Epidermal melanocyte (primary cell): ENCODE measurements around the gene TMEM126A.
A peak's percentile ranks its signal among the peaks of the same experiment; 100 is the strongest.
"Not testable (repeated sequence)": the region's sequence is repeated elsewhere in the genome, so short reads cannot be mapped to it uniquely, and the experiment has no call there.

ENCODE experiments used
- DNase-seq: peaks from one replicate; pipeline ENCODE4 v3.0.0; 2011; ENCODE audit warnings: low spot score; ENCODE audit not compliant: insufficient read length

TMEM126A gene

DNA sequence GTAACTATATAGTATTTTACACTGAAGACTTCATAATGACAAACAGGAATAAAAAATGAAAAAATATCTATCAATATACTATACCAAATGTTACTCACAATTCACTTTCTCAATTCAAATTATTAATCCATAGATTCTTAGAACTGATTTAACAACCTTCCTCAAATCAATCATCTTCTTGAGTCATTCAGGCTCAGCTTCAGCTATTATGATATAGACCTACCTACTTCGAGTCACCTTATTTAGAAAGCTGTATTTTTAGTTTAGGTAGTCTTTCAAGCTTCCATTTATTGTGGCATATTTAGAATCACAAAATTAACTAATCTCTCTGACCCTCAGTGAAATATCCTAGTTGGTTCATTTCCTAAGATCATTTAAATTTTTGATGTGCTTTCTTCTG lies 9.0 kb downstream of the TMEM126A start:
- no peak for DNase-seq

DNA sequence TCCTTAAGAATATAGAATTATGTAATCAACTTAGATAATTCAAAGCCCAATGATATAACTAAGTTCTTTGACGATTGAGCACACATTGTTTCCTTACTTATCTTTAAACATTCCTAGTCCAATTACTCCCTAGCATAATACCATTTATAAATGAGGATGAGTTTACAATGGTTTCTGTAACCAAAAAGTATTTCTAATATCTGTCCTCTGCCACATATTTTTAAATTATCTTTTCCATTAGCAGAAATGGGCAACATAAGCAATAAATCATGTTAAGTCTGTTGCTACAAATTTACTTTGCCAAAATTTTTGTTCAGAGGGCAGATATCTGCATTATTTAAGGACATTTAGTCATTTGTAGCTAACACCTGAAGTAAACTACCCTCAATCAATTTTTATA lies 10.4 kb downstream of the TMEM126A start:
- DNase-seq: no peak

DNA sequence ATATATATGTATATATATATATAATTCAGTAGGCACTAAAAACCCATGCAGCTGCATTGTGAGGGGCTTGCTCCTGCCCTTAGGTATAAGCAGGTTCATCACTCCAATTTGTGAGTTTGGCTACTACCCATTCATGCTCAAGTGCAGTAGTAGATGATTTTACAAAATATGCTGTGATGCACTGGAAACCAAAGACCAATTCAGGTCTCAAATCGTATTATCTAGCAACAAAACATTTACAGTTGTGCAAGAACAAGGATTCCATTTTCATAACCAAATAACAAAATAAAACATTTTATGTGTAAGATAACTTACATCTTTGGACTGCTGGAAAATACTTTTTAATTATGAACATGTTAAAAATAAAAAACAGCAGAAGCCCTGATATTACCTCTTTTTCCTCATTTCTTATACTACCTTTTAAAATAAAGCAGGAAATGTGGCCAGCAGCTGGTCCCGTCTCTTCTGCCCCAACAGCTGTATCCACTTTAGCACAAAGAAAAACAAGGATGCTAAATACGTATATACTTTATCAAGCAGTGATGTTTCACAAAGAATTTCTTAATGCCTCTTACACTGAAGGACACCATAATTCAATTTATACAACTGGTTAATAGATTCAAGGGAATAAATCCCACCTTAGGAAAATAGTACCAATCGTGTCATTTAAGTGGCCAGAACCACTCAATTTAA lies 14.4 kb downstream of the TMEM126A start:
- DNase-seq: no peak

DNA sequence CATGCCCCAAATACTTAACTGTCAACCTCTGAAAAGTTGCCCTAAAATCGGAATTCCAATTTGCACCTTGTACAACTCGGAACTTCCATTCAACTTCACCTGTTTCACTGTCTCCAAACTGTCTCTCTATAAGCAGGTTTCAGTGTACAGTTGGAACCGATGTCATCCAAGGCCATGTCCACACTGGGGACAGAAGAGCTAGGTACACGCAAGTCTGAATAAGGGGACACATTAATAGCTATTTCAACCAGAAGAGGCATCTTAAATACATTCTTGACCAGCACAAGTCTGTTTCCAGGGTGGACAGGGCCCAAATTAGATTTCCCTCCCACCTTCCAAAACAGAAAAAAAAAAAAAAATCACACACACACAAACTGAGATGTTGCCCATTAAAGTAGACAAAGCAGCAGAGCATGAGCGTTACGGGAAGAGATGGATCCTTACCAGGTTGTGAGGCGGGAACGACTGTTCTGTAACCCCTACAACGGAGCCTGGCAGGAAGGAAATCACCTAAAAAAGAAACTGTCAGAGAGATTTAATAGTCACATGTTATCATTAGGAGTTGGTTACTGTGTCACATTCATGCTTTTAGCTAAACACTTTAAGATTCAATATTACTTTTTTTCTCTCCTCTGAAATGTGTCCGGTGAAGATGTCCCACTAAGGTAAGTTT lies 15.4 kb downstream of the TMEM126A start:
- no peak for DNase-seq

DNA sequence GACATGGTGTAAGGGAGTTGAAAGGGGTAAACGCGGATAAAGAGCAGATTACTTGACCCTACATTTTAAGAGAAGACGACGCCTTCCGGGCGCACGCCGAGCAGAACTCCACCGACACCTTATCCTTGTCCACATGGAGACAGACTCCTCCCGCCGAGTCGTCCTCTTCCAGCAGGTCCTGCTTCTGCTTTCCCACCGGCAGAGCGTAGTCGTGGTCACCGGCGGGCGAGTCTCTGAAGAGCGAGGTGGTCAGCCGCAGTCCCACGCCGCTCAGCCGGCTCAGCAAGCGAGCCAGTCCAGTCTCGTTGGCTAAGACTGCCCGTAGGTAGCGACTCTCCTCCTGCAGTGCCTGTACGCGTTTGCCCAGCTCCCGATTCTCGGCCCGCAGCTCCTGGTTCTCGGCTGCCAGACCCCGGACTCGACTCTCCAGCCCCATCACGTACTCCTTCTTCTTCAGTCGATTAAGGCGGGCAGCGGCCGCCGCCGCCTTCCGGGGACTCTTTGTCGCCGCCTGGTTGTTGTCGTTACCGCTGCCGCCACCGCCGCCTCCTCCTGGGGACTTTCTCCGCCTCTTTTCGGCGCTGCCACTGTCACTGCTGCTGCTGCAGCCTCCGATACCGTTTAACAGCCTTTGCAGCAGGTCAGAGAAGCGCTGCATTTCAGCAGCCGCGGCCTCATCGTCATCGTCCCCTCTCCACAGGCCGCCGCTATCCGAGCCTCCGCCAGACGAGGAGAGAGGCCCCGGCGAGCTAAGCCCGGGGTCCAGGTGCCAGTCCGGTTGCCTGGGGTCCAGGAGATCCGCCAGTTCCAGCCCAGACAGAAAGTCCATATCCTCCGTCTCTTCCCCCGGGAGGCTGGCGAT lies 16.2 kb downstream of the TMEM126A start:
- no peak for DNase-seq

DNA sequence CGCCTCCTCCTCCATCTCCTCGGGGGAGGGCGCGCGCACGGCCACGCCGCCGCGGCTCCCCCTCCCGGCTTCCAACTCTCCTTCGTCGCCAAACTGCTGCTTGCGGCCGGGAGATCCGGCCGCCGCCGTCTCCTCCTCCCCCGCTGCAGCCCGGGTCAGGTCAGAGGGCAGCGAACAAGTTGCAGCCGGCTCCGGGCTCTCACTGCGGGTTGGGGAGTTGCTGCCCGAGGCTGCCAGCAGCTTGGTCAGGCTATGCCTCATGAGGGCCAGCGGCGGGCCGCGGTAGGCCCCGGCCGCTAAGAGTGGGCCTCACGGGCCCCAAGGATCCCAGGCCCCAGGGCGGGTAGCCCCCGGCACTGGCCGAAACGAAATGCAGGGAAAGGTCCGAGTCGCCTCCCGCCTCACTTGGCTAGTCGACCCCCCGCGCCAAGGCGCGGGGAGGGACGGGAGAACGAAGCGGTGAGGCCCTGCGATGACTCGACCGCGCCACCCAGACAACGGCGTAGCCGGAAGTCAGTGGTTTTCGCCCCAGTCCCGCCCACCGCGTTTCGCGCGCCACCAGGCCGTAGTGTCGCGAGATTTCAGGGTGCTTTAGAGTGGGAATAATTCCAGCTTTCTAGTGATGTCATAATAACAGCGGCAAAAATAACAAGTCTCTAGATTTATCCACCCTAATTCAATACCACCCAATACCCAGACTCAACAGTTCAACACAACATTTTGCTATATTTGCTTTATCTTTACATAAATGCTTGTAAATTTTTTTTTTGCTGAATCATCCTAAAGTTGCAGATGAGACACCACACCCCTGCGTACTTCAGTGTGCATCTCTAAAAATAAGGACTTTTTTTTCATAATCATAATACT lies 17.1 kb downstream of the TMEM126A start, which contains the start of gene CREBZF:
CREBZF (minus strand) TSS at position 515 of the 867 bp plus-strand sequence; CDS start at position 261, 254 bp downstream.
- DNase-seq: peak; percentile 93

DNA sequence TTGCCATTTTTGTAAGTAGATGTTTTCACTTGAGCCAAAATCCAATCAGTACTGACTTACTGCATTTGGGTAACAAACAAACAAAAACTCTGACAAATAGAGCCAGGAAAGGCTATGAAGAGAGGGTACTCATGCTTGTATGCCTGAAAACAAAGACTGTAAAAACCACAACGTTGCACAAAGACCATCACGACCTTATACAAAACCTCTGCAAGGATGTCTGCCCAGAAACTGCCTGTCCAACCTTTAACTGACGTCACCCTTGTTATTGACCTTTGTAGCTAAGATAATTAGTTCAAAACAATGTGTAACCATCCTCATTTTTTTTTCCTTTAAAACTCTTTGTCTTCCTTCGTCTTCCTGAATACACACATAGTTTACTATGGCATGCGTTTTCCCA lies 18.0 kb downstream of the TMEM126A start:
- DNase-seq: no peak

GRCh38 chr11:85666687-85667086 lies 18.9 kb downstream of the TMEM126A start:
- DNase-seq: no peak

GRCh38 chr11:85668157-85668556 lies 20.4 kb downstream of the TMEM126A start:
- no peak for DNase-seq

DNA sequence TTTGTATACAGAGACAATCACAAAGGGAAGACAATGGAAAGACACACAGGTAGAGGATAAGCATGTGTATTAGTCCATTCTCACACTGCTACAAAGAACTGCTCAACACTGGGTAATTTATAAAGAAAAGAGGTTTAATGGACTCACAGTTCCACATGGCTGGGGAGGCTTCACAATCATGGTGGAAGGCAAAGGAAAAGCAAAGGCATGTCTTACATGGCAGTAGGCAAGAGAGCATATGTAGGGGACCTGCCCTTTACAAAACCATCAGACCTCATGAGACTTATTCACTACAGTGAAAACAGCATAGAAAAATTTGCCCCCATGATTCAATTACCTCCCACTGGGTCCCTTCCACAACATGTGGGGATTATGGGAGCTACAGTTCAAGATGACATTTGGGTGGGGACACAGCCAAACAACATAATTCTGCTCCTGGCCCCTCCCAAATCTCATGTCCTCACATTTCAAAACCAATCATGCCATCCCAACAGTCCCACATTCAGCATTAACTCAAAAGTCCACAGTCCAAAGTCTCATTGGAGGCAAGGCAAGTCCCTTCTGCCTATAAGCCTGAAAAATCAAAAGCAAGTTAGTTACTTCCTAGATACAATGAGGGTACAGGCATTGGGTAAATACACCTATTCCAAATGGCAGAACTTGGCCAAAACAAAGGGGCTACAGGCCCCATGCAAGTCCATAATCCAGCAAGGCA lies 23.3 kb downstream of the TMEM126A start:
- DNase-seq: not testable (repeated sequence)

- no peak for DNase-seq
Observed at GRCh38 chr11:85672105-85672902, 24.5 kb downstream of the TMEM126A start.

DNA sequence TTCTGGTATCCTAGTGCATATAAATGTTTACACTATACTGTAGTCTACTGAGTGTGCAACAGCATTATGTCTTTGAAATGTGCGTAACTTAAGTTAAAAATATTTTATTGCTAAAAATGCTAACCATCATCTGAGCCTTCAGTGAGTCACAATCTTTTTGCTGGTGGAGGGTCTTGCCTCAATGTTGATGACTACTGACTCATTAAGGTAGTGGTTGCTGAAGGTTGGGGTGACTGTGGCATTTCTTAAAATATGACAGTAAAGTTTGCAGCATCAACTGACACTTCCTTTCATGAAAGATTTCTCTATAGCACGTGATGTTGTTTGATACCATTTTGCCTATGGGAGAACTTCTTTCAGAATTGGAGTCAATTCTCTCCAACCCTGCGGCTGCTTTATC lies 25.6 kb downstream of the TMEM126A start:
- no peak for DNase-seq

- DNase-seq: no peak
Observed at GRCh38 chr11:85679576-85679975, 31.8 kb downstream of the TMEM126A start.

- no peak for DNase-seq
Observed at GRCh38 chr11:85680897-85681296, 33.1 kb downstream of the TMEM126A start.

DNA sequence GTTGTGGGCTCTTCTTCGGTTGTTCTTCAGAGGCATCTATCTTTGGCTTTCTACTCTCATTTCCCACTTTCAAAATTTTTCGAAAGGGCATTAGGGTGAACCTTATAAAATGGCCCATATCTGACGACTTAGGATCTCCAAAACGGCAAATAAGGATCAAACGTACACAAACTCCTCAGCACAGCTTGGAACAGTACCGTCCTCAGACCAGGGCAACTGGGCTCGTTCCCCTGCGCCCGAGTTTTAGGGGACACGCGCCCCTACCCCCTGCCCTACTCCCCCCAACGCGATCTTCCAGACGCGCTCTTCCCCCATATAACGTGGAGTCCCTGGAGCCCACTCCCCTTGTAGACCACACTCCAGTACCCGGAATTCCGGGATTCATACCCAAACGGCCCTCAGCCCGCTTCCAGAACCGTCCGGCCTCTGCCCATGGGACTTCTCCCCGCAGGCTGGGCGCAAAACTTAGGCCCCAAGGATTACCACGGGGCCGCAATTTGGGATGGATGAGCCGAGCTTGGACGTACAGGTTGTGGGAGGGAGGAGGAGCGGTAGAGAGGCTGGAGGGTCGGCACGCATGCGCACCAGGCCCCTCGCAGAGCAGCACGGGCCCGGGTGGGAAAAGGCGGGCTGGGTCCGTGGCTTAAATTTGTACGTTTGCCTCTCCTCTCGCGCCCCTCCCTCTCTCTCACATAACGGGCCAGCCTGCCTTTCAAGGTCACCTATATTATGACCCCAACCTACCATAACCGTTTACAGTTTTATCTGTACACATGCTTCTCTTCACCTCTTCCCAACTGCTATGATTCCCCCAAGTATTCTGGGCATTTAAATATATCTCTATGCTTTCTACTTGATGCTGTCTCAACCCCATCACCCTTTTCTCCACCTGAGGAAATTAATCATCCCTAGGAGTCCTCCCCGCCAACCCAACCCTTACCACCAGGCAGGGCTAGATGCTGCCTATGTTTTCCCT lies 34.9 kb downstream of the TMEM126A start:
- peak; percentile 68 for DNase-seq

GRCh38 chr11:85685125-85685819 lies 37.5 kb downstream of the TMEM126A start:
- no peak for DNase-seq

DNA sequence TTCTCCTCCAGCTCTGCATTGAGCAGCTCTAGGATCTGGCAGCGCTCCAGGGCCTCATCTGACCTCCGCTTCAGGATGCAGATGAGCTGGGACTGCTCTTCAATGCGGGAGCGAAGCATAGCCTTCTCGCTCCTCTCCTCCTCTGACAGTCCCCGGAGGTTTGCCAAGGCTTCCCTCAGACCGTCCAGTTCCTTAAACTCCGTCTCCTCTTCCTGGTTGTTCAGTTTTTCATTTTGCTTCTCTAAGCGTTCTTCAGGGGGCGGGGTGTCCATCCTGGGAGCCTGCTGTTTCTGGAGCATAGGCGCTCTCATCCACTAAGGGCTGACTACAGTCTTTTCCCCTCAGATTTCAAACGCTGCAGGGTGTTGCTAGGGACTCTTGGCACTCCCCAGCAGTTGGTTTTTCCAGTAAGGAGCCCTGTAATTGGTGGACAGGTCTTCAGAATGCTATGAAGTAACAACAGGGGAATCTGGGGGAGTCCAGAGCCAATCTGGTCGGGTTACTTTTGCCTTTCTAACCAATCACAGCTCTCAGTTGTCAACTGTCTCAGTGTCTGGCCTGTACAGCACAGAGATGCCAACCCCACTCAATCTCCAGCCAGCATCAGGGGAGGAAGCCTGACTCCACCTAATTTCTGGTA lies 38.2 kb downstream of the TMEM126A start, which contains the start of gene CCDC89:
CCDC89 (minus strand) TSS at position 376 of the 640 bp plus-strand sequence; CDS start at position 311, 65 bp downstream.
- DNase-seq: peak; percentile 81
